Lung microvascular endothelial cell (primary cell): ENCODE data around the gene IRF4. TPM values are rescaled to one million over a fixed set of nuclear protein-coding genes. Genes with fewer than 3 reads are reported as not detected.
A peak's percentile ranks its signal among the peaks of the same experiment; 100 is the strongest.

Source experiments
- DNase-seq, 2 donors: peaks; one replicate each; pipeline versions ENCODE4 v3.0.0 to v3.0.0-alpha.2; 2010; ENCODE audit warnings: low read depth in 2 of 2
- total RNA-seq: library from RNA; depleted of rRNA; stranded (reverse); fragments of >200 nt; gene quantifications from 2 replicates; pipeline ENCODE4 v1.2.1, GENCODE V29; 2014

The IRF4 gene
- total RNA-seq, 1 donor from 2014 or later: not detected

GRCh38 chr6:381742-382461 is 9.7 kb upstream of the IRF4 start:
- DNase-seq: no peak

GRCh38 chr6:382883-383810 is 8.4 kb upstream of the IRF4 start:
- DNase-seq: no peak

GRCh38 chr6:383856-384255 is 7.7 kb upstream of the IRF4 start:
- DNase-seq: no peak

GRCh38 chr6:384898-385297 is 6.7 kb upstream of the IRF4 start:
- DNase-seq: no peak

GRCh38 chr6:385614-386013 is 5.9 kb upstream of the IRF4 start:
- DNase-seq: no peak

GRCh38 chr6:386688-387266 is 4.8 kb upstream of the IRF4 start:
- DNase-seq: no peak

GRCh38 chr6:387293-387741 is 4.2 kb upstream of the IRF4 start:
- peak in 1 of 2 donors; percentile 74 for DNase-seq

GRCh38 chr6:388202-388903 is 3.2 kb upstream of the IRF4 start:
- DNase-seq: no peak

GRCh38 chr6:389143-389542 is 2.4 kb upstream of the IRF4 start:
- DNase-seq: no peak

- no peak for DNase-seq
Observed at GRCh38 chr6:389622-390021, 1.9 kb upstream of the IRF4 start.

- no peak for DNase-seq
Observed at GRCh38 chr6:390914-391558, 516 bp upstream of the IRF4 start.

GRCh38 chr6:392441-393390 is 1.2 kb downstream of the IRF4 start:
- no peak for DNase-seq

GRCh38 chr6:393391-394221 is 2.1 kb downstream of the IRF4 start:
- DNase-seq: no peak

- no peak for DNase-seq
Observed at GRCh38 chr6:394641-395289, 3.2 kb downstream of the IRF4 start.

- no peak for DNase-seq
Observed at GRCh38 chr6:395432-396125, 4.0 kb downstream of the IRF4 start.

- no peak for DNase-seq
Observed at GRCh38 chr6:396126-396520, 4.6 kb downstream of the IRF4 start.

- no peak for DNase-seq
Observed at GRCh38 chr6:397056-397455, 5.5 kb downstream of the IRF4 start.

GRCh38 chr6:397604-398003 is 6.1 kb downstream of the IRF4 start:
- no peak for DNase-seq
